ENCODE data around the gene TP53TG3.
"Not testable (repeated sequence)": the region's sequence is repeated elsewhere in the genome, so short reads cannot be mapped to it uniquely, and the experiment has no call there.

TP53TG3 gene

GRCh38 chr16:32676065-32676464 is at the start of gene TP53TG3:
Gene TP53TG3, minus strand, starts transcription at chr16:32676165. Its CDS starts 68 bp downstream, at chr16:32676097.
- DNase-seq (ENCODE audit: low read depth in 2 of 2), result not testable (repeated sequence)

GRCh38 chr16:32650876-32651275 is 25.1 kb downstream of the TP53TG3 start:
- DNase-seq (ENCODE audit: low read depth in 2 of 2), result not testable (repeated sequence)

- DNase-seq (ENCODE audit: low read depth in 2 of 2), result not testable (repeated sequence)
These were observed 28.4 kb downstream of the TP53TG3 start for GRCh38 chr16:32647562-32647961.

GRCh38 chr16:32646780-32647179 is 29.2 kb downstream of the TP53TG3 start:
- DNase-seq (ENCODE audit: low read depth in 2 of 2), result not testable (repeated sequence)

- not testable (repeated sequence) for DNase-seq (ENCODE audit: low read depth in 2 of 2)
These were observed 29.8 kb downstream of the TP53TG3 start for GRCh38 chr16:32646177-32646576.

- not testable (repeated sequence) for DNase-seq (ENCODE audit: low read depth in 2 of 2)
These were observed 30.6 kb downstream of the TP53TG3 start for GRCh38 chr16:32645278-32645908.

- DNase-seq (ENCODE audit: low read depth in 2 of 2), result not testable (repeated sequence)
These were observed 31.2 kb downstream of the TP53TG3 start for GRCh38 chr16:32644715-32645114.

- DNase-seq (ENCODE audit: low read depth in 2 of 2), result not testable (repeated sequence)
These were observed 38.4 kb downstream of the TP53TG3 start for GRCh38 chr16:32637614-32638013.

GRCh38 chr16:32632096-32632495 is 43.9 kb downstream of the TP53TG3 start:
- not testable (repeated sequence) for DNase-seq (ENCODE audit: low read depth in 2 of 2)
